ENCODE measurements around the gene LHFPL6. TPM values are rescaled to one million over a fixed set of nuclear protein-coding genes. Genes with fewer than 3 reads are reported as not detected.

Gene LHFPL6
- total RNA-seq (100 to 1,000 TPM in 1 of 2 donors, 10 to 100 TPM in 1; 40.4 to 115 TPM), polyA plus RNA-seq (10 to 100 TPM; 22.7 to 31.8 TPM)
- long read RNA-seq, donor 1, partial matches to known transcripts, result 77 of 79 reads
- long read RNA-seq, donor 1, other reads (novel, unspliced or antisense), result 0 of 79 reads
- long read RNA-seq, donor 2, partial matches to known transcripts, result 23 of 23 reads
- long read RNA-seq, donor 2, other reads (novel, unspliced or antisense), result 0 of 23 reads
- long read RNA-seq, donor 3, partial matches to known transcripts, result 30 of 30 reads
- long read RNA-seq, donor 3, other reads (novel, unspliced or antisense), result 0 of 30 reads
- long read RNA-seq, donor 4, partial matches to known transcripts, result 28 of 28 reads
- long read RNA-seq, donor 4, other reads (novel, unspliced or antisense), result 0 of 28 reads
- long read RNA-seq, donor 5, partial matches to known transcripts, result 59 of 60 reads
- long read RNA-seq, donor 5, other reads (novel, unspliced or antisense), result 0 of 60 reads

- WGBS, 2 donors, result 0 to 1% methylated on average over 46 to 73 of the region's 73 CpGs
- H3K9me3 ChIP-seq (ENCODE audit: control insufficient read depth in 4 of 4, insufficient read depth in 3 of 4, low read length in 3 of 4), result no peaks in the 10 kb centered on the region
- ATAC-seq (ENCODE audit: insufficient read depth, low FRiP score) (peak; percentile 97), DNase-seq (peak; percentile 90 to 92 (median 91))
- peak within 1 kb of the TSS; percentile 93 to 98 for H3K27ac ChIP-seq (ENCODE audit: low read depth in 1 of 2, low read length in 1 of 2)
- no peaks in the 10 kb centered on the region for H3K27me3 ChIP-seq (ENCODE audit: control insufficient read depth in 3 of 3, insufficient read depth in 3 of 3, low read length in 2 of 3)
- peaks cover 0 to 13% (median 0%) of the 10 kb centered on the region in 4 donors for H3K36me3 ChIP-seq (ENCODE audit: control insufficient read depth in 4 of 4, insufficient read depth in 4 of 4, low read length in 4 of 4)
- H3K4me1 ChIP-seq (ENCODE audit: control insufficient read depth in 5 of 5, insufficient read depth in 5 of 5, low read length in 5 of 5), result peaks cover 0 to 45% (median 4%) of the 10 kb centered on the region in 5 donors
- H3K4me3 ChIP-seq, result peak within 1 kb of the TSS; percentile 87
- TF ChIP-seq CTCF (IDR thresholded peaks at IDR 0.05; ENCODE audit: control extremely low read depth, extremely low read depth), result no peak
- peak within 1 kb of the TSS; percentile 44 to 80 for H3K9ac ChIP-seq (ENCODE audit: insufficient read depth in 1 of 2, low read length in 2 of 2)
These were observed at the start of gene LHFPL6 for GRCh38 chr13:39602614-39603366. LHFPL6 (minus strand) TSS chr13:39603193.

- 80 to 88% methylated on average over 4 of the region's 4 CpGs for WGBS, 2 donors
- H3K4me1 ChIP-seq (ENCODE audit: control insufficient read depth in 5 of 5, insufficient read depth in 5 of 5, low read length in 5 of 5), result no peaks in the 10 kb centered on the region
- no peak overlapping the region for H3K27ac ChIP-seq (ENCODE audit: low read depth in 1 of 2, low read length in 1 of 2)
- TF ChIP-seq CTCF (IDR thresholded peaks at IDR 0.05; ENCODE audit: control extremely low read depth, extremely low read depth), result no peak
- ATAC-seq (ENCODE audit: insufficient read depth, low FRiP score) (no peak), DNase-seq (no peak)
- H3K9me3 ChIP-seq (ENCODE audit: control insufficient read depth in 4 of 4, insufficient read depth in 3 of 4, low read length in 3 of 4), result no peaks in the 10 kb centered on the region
- H3K27me3 ChIP-seq (ENCODE audit: control insufficient read depth in 3 of 3, insufficient read depth in 3 of 3, low read length in 2 of 3), result peaks cover 0 to 3% (median 0%) of the 10 kb centered on the region in 3 donors
- H3K9ac ChIP-seq (ENCODE audit: insufficient read depth in 1 of 2, low read length in 2 of 2), result no peak overlapping the region
- no peak overlapping the region for H3K4me3 ChIP-seq
- no peaks in the 10 kb centered on the region for H3K36me3 ChIP-seq (ENCODE audit: control insufficient read depth in 4 of 4, insufficient read depth in 4 of 4, low read length in 4 of 4)
These were observed 43.1 kb upstream of the LHFPL6 start for GRCh38 chr13:39646122-39646521.

GRCh38 chr13:39641645-39642044 is 38.7 kb upstream of the LHFPL6 start:
- no peak for ATAC-seq (ENCODE audit: insufficient read depth, low FRiP score)
- WGBS, 2 donors, result 52 to 87% methylated on average over 1 of the region's 1 CpG
- no peak overlapping the region for H3K27ac ChIP-seq (ENCODE audit: low read depth in 1 of 2, low read length in 1 of 2)

More at GRCh38 chr13:39641645-39642044, 38.7 kb upstream of the LHFPL6 start:
- Histone ChIP-seq H3K36me3 (ENCODE audit: control insufficient read depth in 4 of 4, insufficient read depth in 4 of 4, low read length in 4 of 4) (no peaks in the 10 kb centered on the region), H3K4me1 (ENCODE audit: control insufficient read depth in 5 of 5, insufficient read depth in 5 of 5, low read length in 5 of 5) (no peaks in the 10 kb centered on the region), H3K9me3 (ENCODE audit: control insufficient read depth in 4 of 4, insufficient read depth in 3 of 4, low read length in 3 of 4) (no peaks in the 10 kb centered on the region), H3K4me3 (no peak overlapping the region), H3K9ac (ENCODE audit: insufficient read depth in 1 of 2, low read length in 2 of 2) (no peak overlapping the region), H3K27me3 (ENCODE audit: control insufficient read depth in 3 of 3, insufficient read depth in 3 of 3, low read length in 2 of 3) (no peaks in the 10 kb centered on the region)
- TF ChIP-seq CTCF (IDR thresholded peaks at IDR 0.05; ENCODE audit: control extremely low read depth, extremely low read depth), result no peak
- no peak for DNase-seq

Data from lung (tissue), 16 donors.